ENCODE results near the gene OTULINL. TPM values are rescaled to one million over a fixed set of nuclear protein-coding genes. Genes with fewer than 3 reads are reported as not detected.
"Not testable (repeated sequence)": the region's sequence is repeated elsewhere in the genome, so short reads cannot be mapped to it uniquely, and the experiment has no call there.

The OTULINL gene
- total RNA-seq (2014; rRNA removed; shearing (Covaris generic)), result 0.25 and 1.7 TPM in 2 replicates

DNA sequence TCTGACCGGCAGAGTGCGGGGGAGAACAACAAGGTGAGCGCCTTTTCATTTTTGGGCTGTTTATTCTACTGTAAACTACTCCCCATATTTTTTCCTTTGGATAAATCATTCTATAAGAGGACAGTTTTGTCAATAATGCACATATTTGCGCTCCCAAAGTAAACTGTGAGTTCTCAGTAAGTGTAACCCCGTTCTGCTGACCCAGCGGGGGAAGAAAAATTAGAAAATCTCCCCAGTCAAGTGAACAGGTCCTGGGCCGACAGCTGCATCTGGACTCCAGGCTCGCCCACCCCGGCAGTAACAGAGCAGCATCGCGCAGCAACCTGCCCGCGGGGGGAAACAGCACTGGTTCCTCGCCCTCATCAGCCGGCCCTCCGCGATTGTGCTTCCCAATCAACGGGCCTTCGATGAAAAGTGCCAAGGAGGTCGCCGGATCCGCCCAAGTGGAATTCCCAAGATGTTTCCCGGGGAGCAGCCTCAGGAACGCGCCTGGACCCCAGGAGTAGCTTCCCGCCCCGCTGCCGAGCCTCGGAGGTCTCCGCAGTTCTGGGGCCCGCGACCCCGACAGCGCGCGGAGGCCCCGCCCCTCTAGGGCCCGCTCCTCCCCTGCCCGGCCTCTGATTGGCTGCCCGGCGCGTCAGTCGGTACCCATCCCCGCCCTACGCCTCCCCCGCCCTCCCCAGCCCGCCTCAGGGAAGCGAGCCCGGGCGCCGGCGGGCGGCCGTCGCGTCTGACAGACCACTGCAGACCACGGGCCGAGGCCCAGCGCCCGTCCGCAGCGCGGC, at the start of gene OTULINL:
Gene OTULINL (plus strand): TSS at position 687 of the 785 bp plus-strand sequence. CDS start 103 bp downstream, outside the sequence.
- DNase-seq (ENCODE audit: low spot score), result peak; percentile 88
- in situ Hi-C loops (cut with HindIII; ENCODE audit: low sequenced_read_pairs), result no loop called here

DNA sequence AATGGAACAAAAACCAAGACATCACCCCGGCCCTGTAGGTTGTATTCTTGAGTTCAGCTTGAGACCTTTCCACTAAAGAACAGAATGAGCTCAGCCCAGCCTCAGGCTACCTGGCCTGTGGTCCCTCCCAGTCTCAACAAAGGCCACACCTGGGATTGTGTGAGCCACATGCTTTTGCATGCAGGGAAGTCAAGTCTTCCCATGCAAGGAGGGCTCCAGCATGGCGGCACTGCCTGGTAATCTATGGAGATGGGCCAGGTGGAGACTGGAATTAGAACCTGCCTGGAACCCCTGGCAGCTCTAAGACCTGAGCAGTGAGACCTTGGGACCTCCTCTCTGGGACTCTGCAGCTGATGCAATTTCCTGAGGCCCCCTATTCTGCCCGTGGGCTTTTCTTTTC, 49.4 kb upstream of the OTULINL start:
- in situ Hi-C loops (cut with HindIII; ENCODE audit: low sequenced_read_pairs), result no loop called here
- no peak for DNase-seq (ENCODE audit: low spot score)

DNA sequence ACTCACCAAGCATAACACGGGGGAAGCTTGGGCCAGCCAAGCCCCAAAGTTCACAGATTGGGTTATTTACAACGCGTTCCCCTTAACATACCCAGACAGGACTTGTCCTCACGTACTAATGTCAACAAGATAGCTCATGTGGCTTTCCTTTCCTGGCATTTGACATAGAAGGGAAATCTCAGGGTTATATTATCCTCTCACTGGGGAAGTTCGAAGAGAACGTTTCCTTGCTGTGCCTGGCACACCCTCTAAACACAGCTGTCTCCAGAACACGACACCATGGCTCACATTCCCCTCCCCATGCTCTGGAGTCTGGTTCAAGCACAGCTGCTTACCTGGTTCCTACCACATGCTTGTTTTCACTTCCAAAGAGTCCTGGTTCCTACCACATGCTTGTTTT, 46.8 kb upstream of the OTULINL start:
- in situ Hi-C loops (cut with HindIII; ENCODE audit: low sequenced_read_pairs), result no loop called here
- no peak for DNase-seq (ENCODE audit: low spot score)

DNA sequence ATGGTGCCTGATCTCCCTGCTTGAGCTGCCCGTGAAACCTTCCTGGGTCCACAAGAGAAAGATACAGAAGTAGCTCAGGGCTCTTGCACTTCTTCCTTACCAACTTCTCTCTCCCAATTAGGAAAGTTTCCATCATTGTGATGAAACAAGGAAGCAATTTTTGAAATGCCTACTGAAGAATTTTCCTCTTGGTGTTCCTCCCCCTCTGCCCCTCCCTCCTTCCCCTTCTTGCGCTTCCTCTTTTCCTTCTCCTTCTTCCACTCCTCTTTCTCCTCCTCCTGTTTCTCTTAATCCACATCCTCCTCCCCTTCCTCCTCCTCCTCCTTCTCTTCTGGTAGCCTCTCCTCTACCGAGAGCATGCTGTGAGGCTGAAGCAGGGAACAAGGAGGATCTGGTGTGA, 36.3 kb upstream of the OTULINL start:
- in situ Hi-C loops (cut with HindIII; ENCODE audit: low sequenced_read_pairs), result no loop called here
- DNase-seq (ENCODE audit: low spot score), result no peak

DNA sequence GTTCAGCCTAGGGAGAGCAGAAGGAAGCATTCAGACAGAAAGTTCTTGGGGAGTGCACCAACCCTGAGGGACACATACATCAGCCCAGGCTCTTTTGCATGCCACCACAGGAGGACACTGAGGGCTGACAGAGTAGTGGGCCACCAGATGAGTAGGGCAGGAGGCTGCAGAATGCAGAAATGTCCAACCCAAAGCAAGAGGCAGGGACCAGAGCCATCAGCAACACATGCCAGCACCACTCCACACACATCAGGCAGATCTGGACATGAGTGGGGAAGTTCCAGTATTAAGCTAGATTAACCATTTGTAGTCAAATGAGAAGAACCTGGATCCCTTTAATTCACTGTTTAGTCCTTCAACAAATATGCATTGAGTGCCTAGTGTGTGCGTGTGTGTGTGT, 35.7 kb upstream of the OTULINL start:
- in situ Hi-C loops (cut with HindIII; ENCODE audit: low sequenced_read_pairs), result no loop called here

DNA sequence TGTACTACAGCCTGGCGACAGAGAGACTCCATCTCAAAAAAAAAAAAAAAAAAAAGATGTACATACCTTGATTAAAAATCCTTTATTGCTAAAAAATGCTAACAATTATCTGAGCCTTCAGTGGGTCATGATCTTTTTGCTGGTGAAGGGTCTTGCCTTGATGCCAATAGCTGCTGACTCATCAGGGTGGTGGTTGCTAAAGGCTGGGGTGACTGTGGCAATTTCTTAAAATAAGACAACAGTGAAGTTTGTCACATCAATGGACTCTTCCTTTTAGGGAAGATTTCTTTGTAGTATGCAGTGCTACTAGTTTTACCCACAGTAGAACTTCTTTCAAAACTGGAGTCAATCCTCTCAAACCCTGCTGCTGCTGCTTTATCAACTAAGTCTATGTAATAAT, 33.9 kb upstream of the OTULINL start:
- in situ Hi-C loops (cut with HindIII; ENCODE audit: low sequenced_read_pairs), result no loop called here
- DNase-seq (ENCODE audit: low spot score), result no peak

More for the DNA sequence above, 35.7 kb upstream of the OTULINL start:
- no peak for DNase-seq (ENCODE audit: low spot score)

DNA sequence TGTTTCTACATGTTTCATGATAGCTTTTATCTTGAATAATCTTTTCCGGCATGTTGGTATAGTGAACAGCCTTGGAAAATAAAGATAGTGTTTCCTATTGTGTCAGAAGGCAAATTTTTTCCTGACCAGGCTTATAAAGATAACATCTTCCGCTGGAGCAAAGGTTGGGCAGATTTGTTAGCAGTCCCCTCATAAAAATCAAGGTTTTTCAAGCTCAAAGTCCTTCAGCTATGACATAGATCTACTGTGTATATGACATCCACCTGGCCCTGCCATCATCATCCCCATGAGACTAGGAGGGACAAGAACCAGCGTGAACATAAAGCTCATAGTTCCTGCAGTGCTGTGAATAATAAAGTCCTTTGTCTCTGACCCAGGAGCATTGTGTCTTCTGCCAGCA, 30.4 kb upstream of the OTULINL start:
- DNase-seq (ENCODE audit: low spot score), result no peak
- in situ Hi-C loops (cut with HindIII; ENCODE audit: low sequenced_read_pairs), result no loop called here

DNA sequence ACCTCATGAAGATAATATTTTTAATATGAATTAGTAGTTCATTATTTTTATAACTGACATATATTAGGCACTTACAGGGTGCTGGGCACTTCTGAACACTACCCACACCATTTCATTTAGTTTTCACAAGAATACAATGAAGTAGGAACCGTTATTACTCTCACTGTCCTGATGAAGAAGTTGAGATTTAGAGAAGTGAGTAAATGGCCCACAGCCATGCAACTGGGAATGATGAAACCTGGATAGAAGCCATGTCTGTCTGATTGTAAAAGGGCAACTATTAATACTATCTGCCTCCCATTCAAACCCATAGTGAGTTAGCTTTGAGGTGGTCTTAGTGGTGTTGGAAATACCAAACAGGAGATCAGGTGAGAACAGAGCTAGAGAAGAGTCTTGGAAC, 29.6 kb upstream of the OTULINL start:
- in situ Hi-C loops (cut with HindIII; ENCODE audit: low sequenced_read_pairs), result no loop called here
- no peak for DNase-seq (ENCODE audit: low spot score)

DNA sequence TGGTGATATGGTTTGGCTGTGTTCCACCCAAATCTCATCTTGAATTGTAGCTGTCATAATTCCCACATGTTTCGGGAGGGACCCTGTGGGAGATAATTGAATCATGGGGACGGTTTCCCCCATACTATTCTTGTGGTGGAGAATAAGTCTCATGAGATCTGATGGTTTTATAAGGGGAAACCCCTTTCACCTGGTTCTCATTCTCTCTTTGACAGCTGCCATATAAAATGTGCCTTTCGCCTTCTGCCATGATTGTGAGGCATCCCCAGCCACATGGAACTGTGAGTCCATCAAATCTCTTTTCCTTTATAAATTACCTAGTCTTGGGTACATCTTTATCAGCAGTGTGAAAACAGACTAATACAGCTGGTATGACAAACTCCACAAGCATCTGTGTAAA, 27.3 kb upstream of the OTULINL start:
- in situ Hi-C loops (cut with HindIII; ENCODE audit: low sequenced_read_pairs); DNase-seq (ENCODE audit: low spot score): not testable (repeated sequence)

DNA sequence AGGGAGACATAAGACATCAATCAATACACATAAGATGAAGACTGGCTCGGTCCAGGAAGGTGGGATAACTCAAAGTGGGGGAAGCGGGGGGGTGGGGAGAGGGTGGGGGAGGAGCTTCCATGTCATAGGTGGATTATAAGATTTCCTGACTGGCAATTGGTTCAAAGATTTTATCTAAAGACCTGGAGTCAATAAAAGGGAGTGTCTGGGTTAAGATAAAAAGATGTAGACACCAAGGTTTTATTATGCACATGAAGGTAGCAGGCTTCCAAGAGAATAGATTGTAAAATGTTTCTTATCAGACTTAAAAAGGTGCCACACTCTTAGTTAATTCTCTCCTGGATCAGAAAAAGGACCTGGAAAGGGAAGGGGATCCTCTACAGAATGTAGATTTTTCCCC, 25.6 kb upstream of the OTULINL start:
- in situ Hi-C loops (cut with HindIII; ENCODE audit: low sequenced_read_pairs), result no loop called here
- DNase-seq (ENCODE audit: low spot score), result no peak

DNA sequence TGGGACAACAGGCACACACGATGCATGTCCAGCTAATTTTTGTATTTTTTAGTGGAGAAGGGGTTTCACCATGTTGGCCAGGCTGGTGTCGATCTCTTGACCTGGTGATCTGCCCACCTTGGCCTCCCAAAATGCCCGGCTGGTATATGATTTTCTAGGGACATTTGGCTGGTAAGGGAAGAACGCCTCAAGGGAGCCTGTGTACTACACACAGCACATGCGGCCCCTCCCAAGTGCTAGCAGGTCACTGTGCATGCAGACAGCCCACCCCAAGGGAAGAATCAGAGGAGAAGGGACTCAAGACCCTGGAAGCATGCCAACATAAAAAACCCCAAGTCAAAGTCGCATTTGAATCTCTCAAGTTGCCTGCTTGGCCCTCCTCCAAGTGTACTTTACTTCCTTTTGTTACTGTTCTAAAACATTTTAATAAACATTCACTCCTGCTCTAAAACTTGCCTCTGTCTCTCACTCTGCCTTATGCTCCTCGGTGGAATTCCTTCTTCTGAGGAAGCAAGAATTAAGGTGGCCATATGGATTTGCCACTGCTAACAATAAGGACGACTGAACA, 24.3 kb upstream of the OTULINL start:
- no peak for DNase-seq (ENCODE audit: low spot score)
- in situ Hi-C loops (cut with HindIII; ENCODE audit: low sequenced_read_pairs), result no loop called here

DNA sequence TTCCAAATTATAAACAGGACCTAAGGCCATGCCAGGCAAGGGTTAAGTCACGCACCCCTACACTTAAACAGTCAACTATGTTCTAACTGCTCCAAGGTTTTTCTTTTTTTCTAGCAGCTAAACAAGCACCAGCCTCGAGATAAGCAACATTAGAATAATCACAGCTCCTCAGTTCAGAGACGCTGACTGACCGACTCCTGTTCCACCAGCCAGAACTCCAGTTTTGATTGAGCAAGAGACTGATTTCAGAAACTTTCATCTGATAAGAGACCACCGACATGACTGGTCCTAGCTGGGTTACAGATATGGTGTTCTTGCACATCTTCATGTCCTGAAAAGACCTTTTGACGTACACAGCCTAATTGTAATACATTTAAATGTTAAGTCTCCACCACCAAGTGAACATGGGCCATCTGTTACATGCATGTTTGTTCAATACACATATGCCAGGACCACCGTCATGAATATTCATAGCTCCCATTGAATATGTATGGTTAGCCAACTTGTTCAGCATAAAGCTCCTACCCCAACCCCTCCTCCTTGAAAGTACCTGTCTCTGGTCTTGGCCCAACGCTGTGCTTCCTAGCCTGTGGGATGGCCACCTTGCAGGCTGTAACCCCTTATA, 23.7 kb upstream of the OTULINL start:
- in situ Hi-C loops (cut with HindIII; ENCODE audit: low sequenced_read_pairs), result no loop called here
- DNase-seq (ENCODE audit: low spot score), result no peak

DNA sequence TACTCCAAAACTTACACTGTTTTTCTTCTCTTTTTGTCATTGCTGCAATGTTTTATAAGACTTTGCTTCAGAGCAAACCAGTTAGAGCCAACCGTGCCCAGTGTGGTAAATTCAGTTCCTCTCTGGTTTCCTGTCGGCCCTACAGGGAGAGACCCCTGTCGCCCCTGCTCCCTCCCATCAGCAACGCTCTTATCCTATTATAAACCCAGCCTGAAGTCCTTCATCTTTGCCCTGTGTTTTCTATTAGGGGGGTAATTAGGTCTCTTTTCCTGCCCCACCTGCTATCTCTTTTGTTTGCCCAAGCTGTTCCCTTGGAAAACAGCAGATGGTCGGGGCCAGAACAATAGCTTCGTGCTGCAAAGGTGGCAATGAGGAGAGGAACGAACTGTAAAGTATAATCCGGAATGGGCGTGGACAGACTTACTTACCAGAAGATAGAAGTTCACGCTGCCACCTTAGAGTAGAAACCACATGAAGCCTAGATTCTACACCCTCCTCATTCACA, 21.4 kb upstream of the OTULINL start:
- no peak for DNase-seq (ENCODE audit: low spot score)
- in situ Hi-C loops (cut with HindIII; ENCODE audit: low sequenced_read_pairs), result no loop called here

DNA sequence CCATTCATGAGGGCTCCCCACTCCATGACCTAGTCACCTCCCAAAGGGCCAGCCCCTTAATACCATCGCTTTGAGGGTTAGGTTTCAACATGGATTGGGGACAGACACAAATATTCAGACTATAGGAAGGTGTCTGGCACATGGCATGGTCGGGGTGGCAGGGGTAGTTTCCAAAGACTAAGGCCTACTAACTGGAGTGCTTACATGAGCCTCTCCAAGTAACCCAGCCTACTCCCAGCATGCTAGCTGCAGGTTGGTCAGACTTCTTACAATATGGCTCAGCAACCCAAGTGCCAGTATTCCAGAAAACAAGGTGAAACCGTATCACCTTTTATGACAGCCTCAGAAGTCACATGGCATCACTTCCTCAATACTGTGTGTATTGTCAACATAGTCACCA, 19.9 kb upstream of the OTULINL start:
- DNase-seq (ENCODE audit: low spot score), result no peak
- in situ Hi-C loops (cut with HindIII; ENCODE audit: low sequenced_read_pairs), result no loop called here

DNA sequence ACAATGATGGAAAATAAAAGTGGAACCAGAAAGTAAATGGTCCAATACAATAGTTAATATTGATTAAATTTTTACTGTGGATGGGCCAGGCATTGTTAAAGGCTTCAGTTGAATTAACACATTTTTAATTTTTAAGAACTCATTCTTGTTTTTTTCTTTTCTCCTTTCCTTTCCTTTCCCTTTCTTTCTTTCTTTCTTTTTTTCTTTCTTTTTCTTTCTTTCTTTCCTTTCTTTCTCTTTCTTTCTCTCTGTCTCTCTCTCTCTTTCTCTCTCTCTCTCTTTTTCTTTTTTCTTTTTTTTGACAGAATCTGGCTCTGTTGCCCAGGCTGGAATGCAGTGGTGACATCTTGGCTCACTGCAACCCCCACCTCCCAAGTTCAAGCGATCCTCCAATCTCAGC, 13.3 kb upstream of the OTULINL start:
- in situ Hi-C loops (cut with HindIII; ENCODE audit: low sequenced_read_pairs), result no loop called here
- no peak for DNase-seq (ENCODE audit: low spot score)

DNA sequence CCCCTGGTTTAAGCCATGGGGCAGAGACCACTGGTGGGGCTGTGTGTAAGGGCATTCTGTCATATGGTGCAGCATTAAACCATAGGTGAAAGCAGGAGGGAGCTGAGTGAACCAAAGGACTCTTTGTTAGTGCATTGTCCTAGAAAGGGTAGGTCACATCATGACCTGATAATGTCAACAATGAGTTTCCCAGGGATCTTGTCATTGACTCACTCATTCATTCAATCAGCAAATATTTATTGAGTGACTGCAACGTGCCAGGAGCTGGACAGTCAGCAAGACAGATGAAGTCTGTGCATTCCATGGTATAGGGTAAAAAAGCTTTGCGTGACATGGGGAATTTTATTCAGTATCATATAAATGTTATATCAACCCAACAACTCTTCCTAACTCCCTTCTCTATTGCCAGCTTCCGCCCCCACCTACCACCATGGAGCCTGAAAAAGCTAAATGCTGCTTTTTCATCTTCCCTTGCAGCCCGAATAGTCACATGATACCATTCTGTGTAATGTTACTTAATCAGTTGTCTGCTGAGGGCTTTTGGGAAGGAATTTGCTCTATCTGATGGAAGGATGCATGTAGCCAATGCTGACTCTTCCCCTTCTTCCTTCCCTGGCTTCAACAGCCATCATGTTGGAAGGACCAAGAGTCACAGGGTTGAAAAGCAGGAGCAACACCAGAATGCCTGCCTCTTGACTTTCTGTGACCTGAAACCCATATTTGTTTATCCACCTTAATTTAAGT, 11.5 kb upstream of the OTULINL start:
- in situ Hi-C loops (cut with HindIII; ENCODE audit: low sequenced_read_pairs), result no loop called here
- DNase-seq (ENCODE audit: low spot score), result no peak

DNA sequence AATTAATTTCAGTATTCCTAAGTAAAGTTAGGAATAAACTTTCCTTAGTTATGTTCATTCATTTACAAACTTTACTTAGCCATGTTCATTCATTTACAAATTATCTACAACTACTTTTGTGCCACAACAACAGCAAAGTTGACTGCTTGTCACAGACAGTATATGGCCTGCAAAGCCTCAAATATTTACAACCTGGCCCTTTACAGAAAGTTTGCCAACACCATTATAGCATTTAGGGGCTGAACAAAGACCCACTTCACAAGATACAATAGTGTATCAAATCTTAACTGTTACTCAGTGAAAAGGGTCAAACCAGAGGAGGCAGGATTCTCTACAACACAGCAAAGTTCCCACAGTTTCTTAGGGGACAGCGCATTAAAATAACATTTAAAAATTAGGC, 9.7 kb upstream of the OTULINL start:
- in situ Hi-C loops (cut with HindIII; ENCODE audit: low sequenced_read_pairs), result no loop called here
- no peak for DNase-seq (ENCODE audit: low spot score)

DNA sequence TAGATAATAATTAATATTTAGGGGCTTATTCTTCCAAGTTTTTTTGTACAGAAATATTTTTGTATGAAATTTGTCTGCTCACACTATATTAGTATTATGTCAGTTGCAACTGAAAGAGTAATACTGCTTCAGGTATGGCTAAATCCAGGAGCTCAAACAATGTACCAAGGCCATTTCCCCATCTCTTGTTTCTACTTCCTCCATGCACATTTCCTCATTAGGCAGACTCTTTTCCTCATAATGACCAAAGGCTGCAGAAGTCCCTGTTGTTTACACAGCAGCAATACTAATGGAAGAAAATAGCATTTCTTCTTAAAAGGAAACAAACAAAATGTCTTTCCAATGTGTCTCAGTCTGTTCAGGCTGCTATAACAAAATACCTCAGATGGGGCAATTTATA, 9.2 kb upstream of the OTULINL start:
- DNase-seq (ENCODE audit: low spot score), result no peak
- in situ Hi-C loops (cut with HindIII; ENCODE audit: low sequenced_read_pairs), result no loop called here

DNA sequence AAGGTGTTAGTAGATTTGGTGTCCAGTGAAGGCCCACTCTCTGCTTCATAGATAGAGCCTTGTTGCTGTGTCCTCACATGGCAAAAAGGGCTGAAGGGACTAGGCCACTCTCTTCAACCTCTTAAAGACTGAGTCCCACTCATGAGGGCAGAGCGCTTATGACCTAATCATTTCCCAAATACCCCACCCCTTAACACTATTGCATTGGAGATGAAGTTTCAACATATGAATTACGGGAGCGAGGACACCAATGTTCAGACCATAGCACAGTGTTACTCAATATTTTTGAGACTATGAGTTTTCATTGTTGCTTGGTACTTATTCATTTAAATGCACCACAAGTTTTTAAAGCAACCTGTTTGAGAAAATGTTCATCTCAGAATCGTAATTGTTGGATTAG, 8.8 kb upstream of the OTULINL start:
- in situ Hi-C loops (cut with HindIII; ENCODE audit: low sequenced_read_pairs), result no loop called here
- no peak for DNase-seq (ENCODE audit: low spot score)

DNA sequence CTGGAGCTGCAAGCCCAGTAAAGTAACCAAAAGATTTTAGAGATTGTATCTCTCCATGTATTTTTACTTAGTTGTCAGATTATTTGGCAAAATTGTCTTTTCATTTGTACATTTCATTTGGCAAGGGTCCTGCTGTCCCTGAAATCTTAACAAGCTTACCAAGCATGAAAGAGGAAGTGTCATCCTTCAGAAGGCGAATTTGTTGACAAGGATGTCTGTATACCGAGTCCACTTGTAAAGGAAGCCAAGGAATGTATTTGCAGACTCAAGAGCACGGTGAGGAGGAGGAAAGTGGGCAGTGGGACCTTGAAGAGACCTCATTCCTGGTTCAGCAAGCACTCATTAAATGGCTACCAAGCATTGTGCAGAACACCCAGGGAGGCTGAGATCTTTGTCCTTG, 7.5 kb upstream of the OTULINL start:
- no peak for DNase-seq (ENCODE audit: low spot score)
- in situ Hi-C loops (cut with HindIII; ENCODE audit: low sequenced_read_pairs), result no loop called here
